GM19452 (cell line): ENCODE results near the gene TUBGCP6.

Experiments used
- ATAC-seq: cut with Tn5 transposase; IDR thresholded peaks from one replicate; pipeline ENCODE4 v1.9.1; 2021; ENCODE audit not compliant: unreplicated experiment

Gene TUBGCP6

GRCh38 chr22:50184004-50184901 is 60.6 kb downstream of the TUBGCP6 start:
- no peak for ATAC-seq

GRCh38 chr22:50183141-50183971 is 61.5 kb downstream of the TUBGCP6 start:
- ATAC-seq, result no peak

DNA sequence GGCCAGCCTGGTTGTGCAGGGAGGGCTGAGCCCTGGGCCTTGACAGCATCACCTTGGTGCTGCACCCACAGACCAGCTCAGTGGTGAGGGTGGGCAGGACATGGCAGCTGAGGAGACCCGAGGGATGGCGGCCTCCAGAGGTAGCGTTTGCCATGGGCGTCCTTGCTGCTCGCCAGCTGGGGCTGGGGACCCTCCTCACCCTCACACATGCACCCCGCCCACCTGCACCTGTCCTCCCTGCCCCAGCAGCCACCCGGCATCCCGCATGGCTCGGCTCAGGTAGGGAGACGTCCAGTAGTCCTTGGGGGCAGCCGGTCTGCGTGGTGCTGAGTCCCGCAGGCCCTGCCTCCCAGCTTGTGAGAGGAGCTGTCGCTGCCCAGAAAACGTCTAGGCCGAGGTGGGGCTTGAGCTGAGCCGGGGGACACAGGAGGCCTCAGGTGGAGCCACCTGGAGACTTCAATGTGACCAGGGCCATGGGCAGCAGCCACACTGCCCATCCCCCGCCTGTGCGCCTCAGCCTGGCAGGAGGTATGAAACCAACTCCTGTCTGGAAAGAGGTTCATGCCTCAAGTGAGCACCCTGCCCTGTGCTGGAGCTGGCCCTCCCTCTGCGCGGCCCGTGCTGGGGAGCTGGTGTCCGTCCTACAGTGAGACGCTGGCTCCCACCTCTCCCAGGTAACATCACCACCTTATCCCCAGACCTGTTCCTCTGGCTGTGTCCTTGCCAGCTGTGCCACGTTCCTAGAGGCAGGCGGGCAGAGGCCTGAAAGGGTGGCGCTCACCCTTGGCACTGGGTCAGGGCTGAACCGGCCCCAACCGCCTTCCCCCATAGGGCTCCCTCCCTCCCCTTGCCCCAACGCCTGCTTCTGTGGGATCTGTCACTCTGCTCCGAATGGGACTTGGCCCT is 62.4 kb downstream of the TUBGCP6 start:
- no peak for ATAC-seq

- ATAC-seq, result no peak
Observed at GRCh38 chr22:50180727-50181521, 63.9 kb downstream of the TUBGCP6 start.

GRCh38 chr22:50179937-50180726 is 64.7 kb downstream of the TUBGCP6 start:
- ATAC-seq, result no peak

GRCh38 chr22:50178871-50179869 is 65.7 kb downstream of the TUBGCP6 start:
- no peak for ATAC-seq

DNA sequence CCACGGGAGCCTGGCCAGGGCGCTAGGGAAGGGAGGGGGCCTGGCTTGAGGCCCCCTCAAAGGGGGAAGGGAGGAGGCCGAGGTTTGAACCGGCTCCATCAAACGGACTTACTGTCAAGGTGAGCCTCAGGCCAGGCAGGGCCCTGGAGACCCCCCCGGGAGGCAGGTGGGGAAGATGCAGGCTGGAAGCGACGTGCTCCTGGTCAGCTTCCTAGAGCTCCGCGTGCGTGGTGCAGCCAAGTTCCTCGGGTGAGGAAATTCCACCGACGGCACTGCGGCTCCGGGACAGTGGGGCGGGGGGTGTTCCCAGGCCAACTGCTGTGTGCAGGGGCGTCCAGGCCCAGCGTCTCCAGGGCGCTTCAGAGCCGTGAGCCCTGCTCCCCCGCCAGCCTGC is 66.4 kb downstream of the TUBGCP6 start:
- no peak for ATAC-seq

DNA sequence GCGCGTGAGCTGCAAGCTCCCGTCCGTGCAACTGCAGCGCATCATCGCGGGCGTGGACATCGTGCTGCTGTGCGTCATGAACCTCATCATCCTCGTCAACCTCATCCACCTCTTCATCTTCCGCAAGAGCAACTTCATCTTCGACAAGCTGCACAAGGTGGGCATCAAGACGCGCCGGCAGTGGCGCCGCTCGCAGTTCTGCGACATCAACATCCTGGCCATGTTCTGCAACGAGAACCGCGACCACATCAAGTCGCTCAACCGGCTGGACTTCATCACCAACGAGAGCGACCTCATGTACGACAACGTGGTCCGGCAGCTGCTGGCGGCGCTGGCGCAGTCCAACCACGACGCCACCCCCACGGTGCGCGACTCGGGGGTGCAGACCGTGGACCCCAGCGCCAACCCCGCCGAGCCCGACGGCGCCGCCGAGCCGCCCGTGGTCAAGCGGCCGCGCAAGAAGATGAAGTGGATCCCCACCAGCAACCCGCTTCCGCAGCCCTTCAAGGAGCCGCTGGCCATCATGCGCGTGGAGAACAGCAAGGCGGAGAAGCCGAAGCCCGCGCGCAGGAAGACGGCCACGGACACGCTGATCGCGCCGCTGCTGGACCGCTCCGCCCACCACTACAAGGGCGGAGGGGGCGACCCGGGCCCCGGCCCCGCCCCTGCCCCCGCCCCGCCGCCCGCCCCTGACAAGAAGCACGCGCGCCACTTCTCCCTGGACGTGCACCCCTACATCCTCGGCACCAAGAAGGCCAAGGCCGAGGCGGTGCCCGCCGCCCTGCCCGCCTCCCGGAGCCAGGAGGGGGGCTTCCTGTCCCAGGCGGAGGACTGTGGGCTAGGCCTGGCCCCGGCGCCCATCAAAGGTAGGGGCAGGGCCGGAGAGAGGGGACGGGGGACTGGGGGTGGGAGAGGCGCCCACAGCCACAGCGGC is 67.0 kb downstream of the TUBGCP6 start:
- no peak for ATAC-seq

- ATAC-seq, result no peak
Observed at GRCh38 chr22:50176850-50177536, 67.8 kb downstream of the TUBGCP6 start.

DNA sequence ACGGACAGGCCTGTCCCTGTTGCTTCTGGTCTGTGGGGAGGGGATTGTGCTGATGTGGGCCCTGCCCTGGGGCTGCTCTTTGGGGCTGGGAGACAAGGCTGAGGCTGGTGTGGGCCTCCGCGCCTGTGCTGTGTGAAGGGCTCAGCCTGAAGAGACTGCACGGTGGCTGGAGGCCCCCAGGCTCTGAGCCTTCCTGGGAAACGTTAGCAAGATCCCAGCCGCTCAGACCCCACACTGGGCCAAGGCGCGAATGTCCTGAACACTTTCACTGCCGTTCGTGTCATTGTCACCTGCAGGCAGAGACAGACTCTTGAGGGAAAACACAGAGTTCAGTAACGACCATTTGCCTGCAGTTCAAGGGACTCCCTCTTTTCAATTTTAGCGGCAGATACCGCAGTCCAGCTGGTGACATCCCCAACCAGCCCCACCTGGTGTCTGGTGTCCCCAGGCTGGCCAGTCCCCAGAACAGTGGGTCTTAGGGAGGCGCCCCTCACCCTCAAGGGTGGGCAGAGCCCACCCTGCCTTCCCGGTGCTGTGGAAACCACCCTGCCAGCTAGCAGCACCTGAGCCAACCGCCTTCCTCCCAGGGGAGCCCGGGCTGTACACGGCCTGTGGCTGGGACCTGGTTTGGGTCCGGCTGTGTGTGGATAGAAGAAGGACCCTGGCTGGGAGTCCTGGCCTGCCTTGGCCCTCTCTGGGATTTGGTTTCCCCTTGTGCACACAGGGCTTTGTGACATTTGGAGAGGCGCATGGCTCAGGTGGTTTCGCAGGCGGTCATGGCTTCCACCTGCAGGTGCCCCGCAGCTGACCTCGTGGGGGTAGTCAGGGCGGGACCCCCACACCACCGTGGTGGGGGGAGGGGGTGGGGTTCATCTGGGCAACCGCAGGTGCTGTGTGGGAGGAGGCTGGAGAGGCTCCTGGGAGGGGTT is 68.6 kb downstream of the TUBGCP6 start:
- no peak for ATAC-seq

DNA sequence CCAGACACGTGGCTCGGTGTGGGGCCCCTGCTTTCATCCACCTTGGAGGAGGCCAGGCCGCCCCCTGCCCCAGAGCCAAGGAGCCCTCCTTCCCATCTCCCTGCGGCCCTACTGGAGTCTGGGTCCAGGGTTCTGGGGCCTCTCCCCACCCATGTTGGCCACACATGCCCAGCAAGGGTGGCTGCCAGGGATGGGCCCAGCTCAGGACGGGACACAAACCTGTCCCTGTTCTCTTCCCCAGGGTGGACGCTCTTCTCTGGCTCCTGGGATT is 69.7 kb downstream of the TUBGCP6 start:
- ATAC-seq, result no peak

DNA sequence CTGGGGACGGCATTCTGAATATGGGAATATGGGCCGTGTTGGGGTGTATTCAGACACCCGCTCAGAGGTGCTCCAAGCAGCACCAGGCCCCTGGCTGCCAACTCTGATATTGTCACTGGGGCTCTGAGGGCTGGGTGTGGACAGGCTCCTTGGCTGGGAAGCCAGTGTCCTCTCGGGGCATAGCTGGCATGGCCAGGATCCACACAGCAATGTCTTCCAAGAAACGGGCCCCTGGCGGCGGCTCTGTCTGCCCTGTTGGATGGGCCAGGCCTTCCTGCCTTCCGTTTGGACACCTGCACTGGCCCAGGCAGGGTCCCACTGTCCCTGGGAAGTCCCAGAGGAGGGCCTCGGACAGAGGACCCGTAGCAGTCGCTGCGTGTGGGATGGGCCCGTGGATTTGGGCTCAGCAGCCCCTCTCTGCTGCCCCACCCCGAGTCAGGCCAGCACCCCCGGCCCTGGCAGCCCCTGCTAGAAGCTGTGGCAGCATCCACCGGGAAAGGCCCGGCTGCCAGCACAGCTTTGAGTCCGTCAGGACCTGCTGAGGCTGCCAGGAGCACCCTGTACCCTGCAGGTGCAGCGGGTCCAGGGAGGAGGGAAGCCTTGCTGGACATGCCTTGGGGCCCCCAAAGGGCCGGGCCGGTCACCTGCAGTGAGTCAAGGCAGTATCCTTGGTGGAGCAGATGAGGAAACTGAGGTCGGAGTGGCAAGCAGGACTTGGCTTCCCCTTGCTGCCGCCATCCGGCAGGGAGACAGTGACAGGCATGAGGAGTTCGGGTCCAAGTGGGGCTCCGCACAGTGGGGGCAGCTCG is 70.2 kb downstream of the TUBGCP6 start:
- no peak for ATAC-seq

- no peak for ATAC-seq
Observed at GRCh38 chr22:50173983-50174355, 70.9 kb downstream of the TUBGCP6 start.

DNA sequence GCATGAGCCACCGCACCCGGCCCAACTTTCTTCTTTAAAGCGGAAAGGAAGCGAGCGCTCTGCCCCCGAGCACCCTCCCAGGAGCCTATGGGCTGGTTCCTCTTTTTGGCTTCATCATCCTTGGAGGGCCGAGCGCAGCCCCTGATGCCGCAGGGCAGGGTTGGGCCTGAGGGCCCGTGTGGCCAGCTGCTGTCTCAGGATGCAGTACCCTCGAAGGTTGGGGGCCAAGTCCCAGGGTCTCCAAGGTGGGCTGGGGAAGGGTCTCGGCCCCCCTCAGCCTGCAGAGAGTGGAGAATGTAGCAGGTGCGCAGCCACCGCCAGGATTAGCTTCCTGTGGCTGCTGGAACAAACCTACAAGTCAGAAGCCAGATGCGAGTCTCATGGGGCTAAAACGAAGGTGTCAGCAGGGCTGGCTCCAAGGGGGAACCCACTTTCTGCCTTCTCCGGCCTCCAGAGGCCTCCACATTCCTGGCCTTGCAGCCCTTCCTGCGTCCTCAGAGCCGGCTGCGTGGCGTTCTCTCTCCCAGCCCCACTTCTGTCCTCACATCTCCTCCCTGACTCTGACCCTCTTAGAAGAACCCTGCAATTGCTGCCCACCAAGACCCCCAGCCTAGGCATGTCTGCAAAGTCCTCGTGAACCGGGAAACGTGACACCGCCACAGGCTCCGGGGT is 71.4 kb downstream of the TUBGCP6 start:
- ATAC-seq, result no peak
